BE2C (cell line): Measurements from ENCODE around the gene ZNF410. TPM values are rescaled to one million over a fixed set of nuclear protein-coding genes. Genes with fewer than 3 reads are reported as not detected.
"Not testable (repeated sequence)": the region's sequence is repeated elsewhere in the genome, so short reads cannot be mapped to it uniquely, and the experiment has no call there.

Experiments
- DNase-seq: peaks from one replicate; pipeline ENCODE4 v3.0.0-alpha.2; 2020
- H3K27me3 ChIP-seq: fragments of 250-450 bp; sonication (Bioruptor Pico); 2 replicates; pipeline ENCODE4 v1.5.1; 2020; ENCODE audit warnings: mild to moderate bottlenecking
- H3K36me3 ChIP-seq: fragments of 250-450 bp; sonication (Bioruptor Pico); 2 replicates; pipeline ENCODE4 v1.5.1; 2020; ENCODE audit warnings: mild to moderate bottlenecking
- H3K4me1 ChIP-seq: fragments of 250-450 bp; sonication (Bioruptor Pico); 2 replicates; pipeline ENCODE4 v1.5.1; 2020
- H3K4me3 ChIP-seq: 2 replicates; pipeline ENCODE4 v1.5.1; 2011; ENCODE audit warnings: low read depth, low read length
- H3K9me3 ChIP-seq: fragments of 250-450 bp; sonication (Bioruptor Pico); 2 replicates; pipeline ENCODE4 v1.5.1; 2020
- CTCF ChIP-seq: IDR thresholded peaks from 2 replicates; pipeline ENCODE4 v1.5.1; 2012; ENCODE audit warnings: mild to moderate bottlenecking, low read depth, low read length
- polyA plus RNA-seq: library from polyadenylated mRNA; unstranded; fragments of >200 nt; gene quantifications from one replicate; pipeline ENCODE4 v1.2.1, GENCODE V29; 2012; ENCODE audit warnings: low read depth, missing spikeins; ENCODE audit not compliant: insufficient read length, insufficient read depth

Gene ZNF410, protein sequence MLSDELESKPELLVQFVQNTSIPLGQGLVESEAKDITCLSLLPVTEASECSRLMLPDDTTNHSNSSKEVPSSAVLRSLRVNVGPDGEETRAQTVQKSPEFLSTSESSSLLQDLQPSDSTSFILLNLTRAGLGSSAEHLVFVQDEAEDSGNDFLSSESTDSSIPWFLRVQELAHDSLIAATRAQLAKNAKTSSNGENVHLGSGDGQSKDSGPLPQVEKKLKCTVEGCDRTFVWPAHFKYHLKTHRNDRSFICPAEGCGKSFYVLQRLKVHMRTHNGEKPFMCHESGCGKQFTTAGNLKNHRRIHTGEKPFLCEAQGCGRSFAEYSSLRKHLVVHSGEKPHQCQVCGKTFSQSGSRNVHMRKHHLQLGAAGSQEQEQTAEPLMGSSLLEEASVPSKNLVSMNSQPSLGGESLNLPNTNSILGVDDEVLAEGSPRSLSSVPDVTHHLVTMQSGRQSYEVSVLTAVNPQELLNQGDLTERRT
- 66.0 TPM for polyA plus RNA-seq

DNA sequence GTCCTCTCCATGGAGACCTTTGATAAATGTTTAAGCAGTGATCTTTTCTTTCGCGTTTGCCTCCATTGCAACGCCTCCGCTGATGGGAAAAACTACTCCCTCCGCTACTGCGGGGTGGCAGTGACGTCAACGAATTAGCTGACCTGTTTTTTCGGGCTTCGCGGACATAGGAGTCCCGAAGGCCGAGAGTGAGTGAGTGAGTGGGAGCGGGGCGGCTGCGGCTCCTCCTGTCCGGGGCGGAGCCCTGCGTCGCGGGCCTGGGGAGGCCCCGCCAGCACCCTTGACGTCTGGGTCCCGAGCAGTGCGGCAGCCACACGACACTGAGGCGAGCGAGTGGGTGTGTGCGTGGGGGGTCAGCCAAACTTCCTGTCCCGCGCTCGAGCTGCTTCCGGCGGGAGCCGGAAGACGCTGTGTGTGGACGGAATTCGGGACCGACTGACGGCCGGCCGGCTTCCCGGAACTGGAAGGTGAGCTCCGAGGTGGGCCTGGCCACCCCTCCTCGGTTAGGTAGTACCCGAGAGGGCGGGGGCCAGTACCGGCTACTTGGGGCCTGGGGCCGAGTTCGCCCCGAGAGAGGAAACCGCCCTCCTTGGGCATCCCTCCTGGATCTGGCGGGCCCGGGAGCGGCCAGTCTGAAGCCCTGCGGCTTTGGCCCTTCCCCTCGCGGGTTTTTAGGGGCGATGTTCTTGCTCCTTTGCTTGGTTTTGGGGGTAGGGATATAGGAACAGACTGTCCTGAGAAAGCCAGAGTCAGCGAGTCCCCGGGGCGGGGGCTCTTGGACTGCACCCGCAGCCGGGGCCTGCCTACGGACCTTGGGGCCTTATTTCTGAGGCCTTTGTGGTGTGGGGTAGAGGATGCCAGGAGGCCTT, at the start of gene ZNF410:
Gene ZNF410, plus strand, starts transcription at position 411 of the 869 bp plus-strand sequence. CDS start 5,317 bp downstream, outside the sequence.
- Histone ChIP-seq H3K4me1 (peaks cover 6% of the 10 kb centered on the region; the same call in 1 of the 2 replicates), H3K36me3 (no peaks in the 10 kb centered on the region), H3K4me3 (peak within 1 kb of the TSS; percentile 98), H3K27me3 (no peaks in the 10 kb centered on the region), H3K9me3 (no peaks in the 10 kb centered on the region)
- DNase-seq = peak; percentile 95
- no peak for TF ChIP-seq CTCF

DNA sequence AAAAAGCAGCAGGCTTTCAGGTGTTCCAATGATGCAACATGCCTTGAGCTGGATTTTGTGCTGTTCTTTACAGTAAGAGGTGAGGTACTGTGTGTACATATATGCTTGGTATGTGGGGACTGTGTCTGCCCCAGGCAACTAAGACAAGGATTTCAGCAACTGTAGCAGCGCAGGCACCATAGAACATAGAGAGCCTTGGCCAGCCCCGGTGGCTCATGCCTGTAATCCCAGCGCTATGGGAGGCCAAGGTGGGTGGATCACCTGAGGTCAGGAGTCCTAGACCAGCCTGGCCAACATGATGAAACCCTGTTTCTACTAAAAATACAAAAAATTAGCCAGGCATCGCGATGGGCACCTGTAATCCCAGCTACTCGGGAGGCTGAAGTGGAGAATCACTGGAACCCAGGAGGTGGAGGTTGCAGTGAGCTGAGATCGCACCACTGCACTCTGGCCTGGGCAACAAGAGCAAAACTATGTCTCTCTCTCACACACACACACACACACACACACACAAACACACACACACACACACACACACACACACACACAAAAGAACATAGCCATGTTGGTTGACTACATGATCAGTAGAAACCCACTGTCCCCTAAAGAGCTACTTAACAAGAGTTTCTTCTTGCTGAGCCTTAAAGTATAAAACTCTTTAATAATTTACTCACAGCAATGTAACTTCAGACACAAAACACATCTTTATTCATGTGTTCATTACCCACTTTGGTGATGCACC, 48.2 kb upstream of the ZNF410 start:
- not testable (repeated sequence) for H3K9me3 ChIP-seq, H3K4me3 ChIP-seq, H3K4me1 ChIP-seq, H3K27me3 ChIP-seq, DNase-seq, H3K36me3 ChIP-seq

- no peak for DNase-seq
- Histone ChIP-seq H3K36me3 (no peaks in the 10 kb centered on the region), H3K27me3 (no peaks in the 10 kb centered on the region), H3K4me1 (no peaks in the 10 kb centered on the region), H3K9me3 (no peaks in the 10 kb centered on the region), H3K4me3 (no peak overlapping the region)
- TF ChIP-seq CTCF = no peak
Observed at GRCh38 chr14:73842201-73842600, 44.5 kb upstream of the ZNF410 start.

- no peaks in the 10 kb centered on the region for H3K27me3 ChIP-seq
- H3K9me3 ChIP-seq = no peaks in the 10 kb centered on the region
- no peaks in the 10 kb centered on the region for H3K36me3 ChIP-seq
- H3K4me1 ChIP-seq = no peaks in the 10 kb centered on the region
- TF ChIP-seq CTCF = no peak
- no peak overlapping the region for H3K4me3 ChIP-seq
- no peak for DNase-seq
Observed at GRCh38 chr14:73842851-73843250, 43.8 kb upstream of the ZNF410 start.

DNA sequence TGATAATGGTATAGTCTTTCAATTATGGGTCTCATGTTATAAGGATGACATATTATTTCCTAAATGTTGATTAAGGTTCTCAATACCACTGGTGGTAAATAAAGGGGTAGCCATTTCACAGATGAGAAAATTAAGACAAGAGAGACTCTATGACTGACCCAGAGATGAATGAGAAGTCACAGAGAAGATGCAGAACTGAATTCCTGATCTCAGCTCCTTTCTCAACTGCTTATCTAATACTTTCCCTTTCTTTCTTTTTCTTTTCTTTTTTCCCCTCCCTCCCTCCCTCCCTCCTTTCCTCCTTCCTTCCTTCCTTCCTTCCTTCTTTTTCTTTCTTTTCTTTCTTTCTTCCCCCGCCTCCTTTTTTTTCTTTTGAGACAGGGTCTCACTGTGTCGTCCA, 43.4 kb upstream of the ZNF410 start:
- no peak for TF ChIP-seq CTCF
- no peaks in the 10 kb centered on the region for H3K9me3 ChIP-seq
- H3K27me3 ChIP-seq = no peaks in the 10 kb centered on the region
- H3K4me3 ChIP-seq = no peak overlapping the region
- H3K4me1 ChIP-seq = no peaks in the 10 kb centered on the region
- no peak for DNase-seq
- no peaks in the 10 kb centered on the region for H3K36me3 ChIP-seq

DNA sequence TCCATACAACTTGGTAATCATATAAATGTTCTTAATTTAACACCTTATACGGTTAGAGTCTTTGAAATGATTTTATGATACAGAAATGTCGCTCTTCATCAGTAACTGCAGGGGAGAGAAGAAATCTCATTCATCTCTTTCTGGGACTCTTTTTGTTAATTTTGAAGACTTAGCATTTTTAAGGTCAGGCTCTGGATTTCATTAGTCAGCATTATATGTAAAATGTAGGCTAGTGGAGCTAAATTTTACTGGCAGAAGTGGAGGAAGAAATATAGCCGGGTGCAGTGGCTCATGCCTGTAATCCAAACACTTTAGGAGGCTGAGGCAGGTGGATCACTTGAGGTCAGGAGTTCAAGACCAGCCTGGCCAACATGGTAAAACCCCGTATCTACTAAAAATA, 39.7 kb upstream of the ZNF410 start:
- no peaks in the 10 kb centered on the region for H3K27me3 ChIP-seq
- no peaks in the 10 kb centered on the region for H3K36me3 ChIP-seq
- no peaks in the 10 kb centered on the region for H3K4me1 ChIP-seq
- no peak for DNase-seq
- H3K4me3 ChIP-seq = no peak overlapping the region
- no peaks in the 10 kb centered on the region for H3K9me3 ChIP-seq
- TF ChIP-seq CTCF = no peak
